ENCODE data around the gene DDX55. TPM values are rescaled to one million over a fixed set of nuclear protein-coding genes. Genes with fewer than 3 reads are reported as not detected.

The DDX55 gene
- polyA plus RNA-seq, 1 of the 3 experiments (the other 2 are of a cell fraction) = 25.8 TPM

- Histone ChIP-seq H3K79me2 (ENCODE audit: insufficient read depth) (peaks cover 85% of the 10 kb centered on the region), H3K4me2 (no peak overlapping the region), H4K20me1 (ENCODE audit: insufficient read depth) (no peaks in the 10 kb centered on the region; the same call in 1 of the 2 replicates), H3K9ac (no peak overlapping the region), H2AFZ (ENCODE audit: low read depth) (no peak overlapping the region), H3F3A (replicated peaks; ENCODE audit: insufficient read depth) (peaks cover 39% of the 10 kb centered on the region), H3K27ac (ENCODE audit: low read depth in 2 of 2, low read length in 1 of 2) (no peak overlapping the region), H3K4me1 (ENCODE audit: control insufficient read depth in 1 of 2, insufficient read depth in 2 of 2, low read depth in 1 of 2, low read length in 1 of 2) (peaks cover 4 to 7% of the 10 kb centered on the region in 2 experiments; a peak in 1 of 4 replicates), H3K9me2 (no peaks in the 10 kb centered on the region), H3K9me3 (no peaks in the 10 kb centered on the region), H3K4me3 (ENCODE audit: low read depth in 2 of 2, low read length in 1 of 2) (no peak overlapping the region), H3K27me3 (ENCODE audit: insufficient read depth) (no peaks in the 10 kb centered on the region), H3K36me3 (replicated peaks in 1 of 2; ENCODE audit: control insufficient read depth in 1 of 2, insufficient read depth in 2 of 2, low read length in 1 of 2) (peaks cover 43 to 44% of the 10 kb centered on the region in 2 experiments)
- ChIA-PET CTCF (no interaction called here), POLR2A (no interaction called here)
- TF ChIP-seq SIN3A (IDR thresholded peaks at IDR 0.05; ENCODE audit: borderline replicate concordance, low read depth, low read length) = no peak
- no peak for TF ChIP-seq FOXM1 (IDR thresholded peaks at IDR 0.05; ENCODE audit: low read depth)
- no peak for TF ChIP-seq POLR2AphosphoS5 (IDR thresholded peaks at IDR 0.05; ENCODE audit: low read depth, low read length)
- no peak for TF ChIP-seq JUND (IDR thresholded peaks at IDR 0.05)
- TF ChIP-seq NFIC (IDR thresholded peaks at IDR 0.05; ENCODE audit: borderline replicate concordance) = no peak
- no peak for TF ChIP-seq NRF1 (IDR thresholded peaks at IDR 0.05; ENCODE audit: low read depth, low read length)
- no peak for TF ChIP-seq EP300 (IDR thresholded peaks at IDR 0.05; ENCODE audit: borderline replicate concordance in 1 of 2, low read depth in 1 of 2, low read length in 1 of 2)
- TF ChIP-seq USF1 (IDR thresholded peaks at IDR 0.05; ENCODE audit: borderline replicate concordance, low read depth) = no peak
- TF ChIP-seq MEF2A (IDR thresholded peaks at IDR 0.05; ENCODE audit: borderline replicate concordance, low read depth) = no peak
- TF ChIP-seq FOXJ3 (CRISPR knock-in tag; IDR thresholded peaks at IDR 0.05) = no peak
- TF ChIP-seq EZH2phosphoT487 (IDR thresholded peaks at IDR 0.05; ENCODE audit: borderline replicate concordance, low read depth) = no peak
- no peak for TF ChIP-seq IRF3 (IDR thresholded peaks at IDR 0.05; ENCODE audit: low read depth, low read length)
- no peak for TF ChIP-seq RCOR1 (IDR thresholded peaks at IDR 0.05; ENCODE audit: low read length)
- no peak for TF ChIP-seq ELF1 (IDR thresholded peaks at IDR 0.05)
- TF ChIP-seq TEAD4 (IDR thresholded peaks at IDR 0.05; ENCODE audit: borderline replicate concordance, insufficient read depth) = no peak
- TF ChIP-seq FOSL2 (IDR thresholded peaks at IDR 0.05; ENCODE audit: borderline replicate concordance, low read depth) = no peak
- no peak for DNase-seq
- WGBS (ENCODE audit: low lambda C conversion rate) = 88% methylated on average over 7 of the region's 7 CpGs
Observed at GRCh38 chr12:123599721-123600120, 2.2 kb upstream of the DDX55 start.

- Histone ChIP-seq H3K36me3 (replicated peaks in 1 of 2; ENCODE audit: control insufficient read depth in 1 of 2, insufficient read depth in 2 of 2, low read length in 1 of 2) (peaks cover 36 to 40% of the 10 kb centered on the region in 2 experiments), H2AFZ (ENCODE audit: low read depth) (no peak overlapping the region), H3F3A (replicated peaks; ENCODE audit: insufficient read depth) (peaks cover 20% of the 10 kb centered on the region), H3K27me3 (ENCODE audit: insufficient read depth) (no peaks in the 10 kb centered on the region), H3K4me3 (ENCODE audit: low read depth in 2 of 2, low read length in 1 of 2) (peak overlapping the region; percentile 86 to 93), H3K9me3 (no peaks in the 10 kb centered on the region), H3K4me1 (ENCODE audit: control insufficient read depth in 1 of 2, insufficient read depth in 2 of 2, low read depth in 1 of 2, low read length in 1 of 2) (peaks cover 4 to 7% of the 10 kb centered on the region in 2 experiments; a peak in 1 of 4 replicates), H3K9ac (peak overlapping the region; percentile 95), H3K79me2 (ENCODE audit: insufficient read depth) (peaks cover 87% of the 10 kb centered on the region), H3K27ac (ENCODE audit: low read depth in 2 of 2, low read length in 1 of 2) (peak overlapping the region; percentile 60 to 85; a peak in 3 of 4 replicates), H3K4me2 (peak overlapping the region; percentile 81), H3K9me2 (no peaks in the 10 kb centered on the region), H4K20me1 (ENCODE audit: insufficient read depth) (no peaks in the 10 kb centered on the region)
- CTCF ChIA-PET = interaction anchor here (0.8 to 1.9 kb wide), 7 partner anchors 13 to 402 kb away, joined by 3 to 6 read pairs (median 4); partner anchors contain the start of genes MPHOSPH9 and MTRFR
- POLR2A ChIA-PET = interaction anchor here (0.6 to 1.6 kb wide), 6 partner anchors 19 to 396 kb away, joined by 3 to 5 read pairs (median 4); partner anchors contain the start of genes MPHOSPH9, MTRFR and TMED2
- no peak for TF ChIP-seq CTCF (IDR thresholded peaks at IDR 0.05)
- no peak for TF ChIP-seq JUND (IDR thresholded peaks at IDR 0.05)
- TF ChIP-seq CHD2 (IDR thresholded peaks at IDR 0.05; ENCODE audit: low read length, partially characterized antibody) = no peak
- TF ChIP-seq USF1 (IDR thresholded peaks at IDR 0.05; ENCODE audit: borderline replicate concordance, low read depth) = no peak
- TF ChIP-seq TAF1 (IDR thresholded peaks at IDR 0.05; ENCODE audit: borderline replicate concordance, low read depth, low read length) = no peak
- TF ChIP-seq ELF1 (IDR thresholded peaks at IDR 0.05) = no peak
- TF ChIP-seq TCF12 (IDR thresholded peaks at IDR 0.05) = no peak
- no peak for TF ChIP-seq MEF2A (IDR thresholded peaks at IDR 0.05; ENCODE audit: borderline replicate concordance, low read depth)
- TF ChIP-seq RFX5 (IDR thresholded peaks at IDR 0.05; ENCODE audit: low read length) = no peak
- no peak for TF ChIP-seq MAX (IDR thresholded peaks at IDR 0.05; ENCODE audit: low read depth)
- no peak for DNase-seq
- 12% methylated on average over 7 of the region's 7 CpGs for WGBS (ENCODE audit: low lambda C conversion rate)
Observed at GRCh38 chr12:123602651-123603195, 824 bp downstream of the DDX55 start.

All from SK-N-SH (cell line).